ENCODE results near the gene FKBP2.
A peak's percentile ranks its signal among the peaks of the same experiment; 100 is the strongest.

The FKBP2 gene

GRCh38 chr11:64239662-64240434, 1.0 kb upstream of the FKBP2 start:
- H3K79me2 ChIP-seq (ENCODE audit: insufficient read depth, low read length) = no peaks in the 10 kb centered on the region
- H3K36me3 ChIP-seq (ENCODE audit: insufficient read depth, low read length) = peaks cover 33% of the 10 kb centered on the region; the same call in 1 of the 2 replicates
- peak overlapping the region; percentile 91 for H3K4me2 ChIP-seq (ENCODE audit: low read length)
- no peaks in the 10 kb centered on the region for H3K9me3 ChIP-seq (ENCODE audit: low read length)
- peak overlapping the region; percentile 77 for H3K4me3 ChIP-seq (ENCODE audit: low read depth, low read length, poor library complexity, severe bottlenecking)
- H3K27me3 ChIP-seq (ENCODE audit: insufficient read depth, low read length) = no peaks in the 10 kb centered on the region
- no peaks in the 10 kb centered on the region for H4K20me1 ChIP-seq (ENCODE audit: insufficient read depth, low read length)
- H3K4me1 ChIP-seq (ENCODE audit: insufficient read depth, low read length, severe bottlenecking) = peaks cover 76% of the 10 kb centered on the region
- peak overlapping the region; percentile 98 for H3K27ac ChIP-seq (ENCODE audit: low read depth, low read length, poor library complexity, severe bottlenecking)
- H3F3A ChIP-seq (ENCODE audit: insufficient read depth, low read length) = peaks cover 18% of the 10 kb centered on the region; the same call in 1 of the 2 replicates
- no peak overlapping the region for H2AFZ ChIP-seq (ENCODE audit: low read length)
- H3K9ac ChIP-seq (ENCODE audit: low read length) = peak overlapping the region; percentile 93
- no peak for TF ChIP-seq EZH2 (IDR thresholded peaks at IDR 0.05; ENCODE audit: borderline replicate concordance, low read length)
- no peak for TF ChIP-seq CTCF (IDR thresholded peaks at IDR 0.05; ENCODE audit: low read length)
- no peaks in the 10 kb centered on the region for H3K9me2 ChIP-seq (ENCODE audit: low read depth, low read length)

- H3K4me3 ChIP-seq (ENCODE audit: low read depth, low read length, poor library complexity, severe bottlenecking) = peak overlapping the region; percentile 77
- peaks cover 71% of the 10 kb centered on the region for H3K4me1 ChIP-seq (ENCODE audit: insufficient read depth, low read length, severe bottlenecking)
- H3F3A ChIP-seq (ENCODE audit: insufficient read depth, low read length) = peaks cover 18% of the 10 kb centered on the region; the same call in 1 of the 2 replicates
- H3K79me2 ChIP-seq (ENCODE audit: insufficient read depth, low read length) = no peaks in the 10 kb centered on the region; the same call in 1 of the 2 replicates
- H3K9ac ChIP-seq (ENCODE audit: low read length) = peak overlapping the region; percentile 93
- peak overlapping the region; percentile 91 for H3K4me2 ChIP-seq (ENCODE audit: low read length)
- H3K27me3 ChIP-seq (ENCODE audit: insufficient read depth, low read length) = no peaks in the 10 kb centered on the region
- TF ChIP-seq EZH2 (IDR thresholded peaks at IDR 0.05; ENCODE audit: borderline replicate concordance, low read length) (no peak), CTCF (IDR thresholded peaks at IDR 0.05; ENCODE audit: low read length) (no peak)
- peaks cover 31% of the 10 kb centered on the region; the same call in 1 of the 2 replicates for H3K36me3 ChIP-seq (ENCODE audit: insufficient read depth, low read length)
- H3K9me3 ChIP-seq (ENCODE audit: low read length) = no peaks in the 10 kb centered on the region
- no peak overlapping the region for H2AFZ ChIP-seq (ENCODE audit: low read length)
- H4K20me1 ChIP-seq (ENCODE audit: insufficient read depth, low read length) = no peaks in the 10 kb centered on the region
- peak overlapping the region; percentile 98 for H3K27ac ChIP-seq (ENCODE audit: low read depth, low read length, poor library complexity, severe bottlenecking)
- no peaks in the 10 kb centered on the region for H3K9me2 ChIP-seq (ENCODE audit: low read depth, low read length)
Observed at GRCh38 chr11:64241241-64241490, 271 bp downstream of the FKBP2 start.

GRCh38 chr11:64241491-64242374, 838 bp downstream of the FKBP2 start:
- Histone ChIP-seq H3K27me3 (ENCODE audit: insufficient read depth, low read length) (no peaks in the 10 kb centered on the region), H3K4me3 (ENCODE audit: low read depth, low read length, poor library complexity, severe bottlenecking) (peak overlapping the region; percentile 77), H3K9me2 (ENCODE audit: low read depth, low read length) (no peaks in the 10 kb centered on the region), H3K27ac (ENCODE audit: low read depth, low read length, poor library complexity, severe bottlenecking) (peak overlapping the region; percentile 73), H2AFZ (ENCODE audit: low read length) (no peak overlapping the region), H3K4me2 (ENCODE audit: low read length) (peak overlapping the region; percentile 91), H3K9me3 (ENCODE audit: low read length) (no peaks in the 10 kb centered on the region), H3K4me1 (ENCODE audit: insufficient read depth, low read length, severe bottlenecking) (peaks cover 70% of the 10 kb centered on the region), H3K36me3 (ENCODE audit: insufficient read depth, low read length) (peaks cover 31% of the 10 kb centered on the region; the same call in 1 of the 2 replicates), H4K20me1 (ENCODE audit: insufficient read depth, low read length) (no peaks in the 10 kb centered on the region), H3K9ac (ENCODE audit: low read length) (peak overlapping the region; percentile 89), H3F3A (ENCODE audit: insufficient read depth, low read length) (peaks cover 18% of the 10 kb centered on the region; the same call in 1 of the 2 replicates), H3K79me2 (ENCODE audit: insufficient read depth, low read length) (no peaks in the 10 kb centered on the region; the same call in 1 of the 2 replicates)
- no peak for TF ChIP-seq CTCF (IDR thresholded peaks at IDR 0.05; ENCODE audit: low read length)
- no peak for TF ChIP-seq EZH2 (IDR thresholded peaks at IDR 0.05; ENCODE audit: borderline replicate concordance, low read length)

Data from OCI-LY1 (cell line).